Hematopoietic multipotent progenitor cell treated with erythropoietin and hydrocortisone succinate and interleukin-3 and kit ligand, for 4 days (in vitro differentiated cells): ENCODE measurements around the gene MACROD2.
A peak's percentile ranks its signal among the peaks of the same experiment; 100 is the strongest.

Source experiments
- DNase-seq: peaks from one replicate; pipeline ENCODE4 v3.0.0-alpha.2; 2015

Gene MACROD2

DNA sequence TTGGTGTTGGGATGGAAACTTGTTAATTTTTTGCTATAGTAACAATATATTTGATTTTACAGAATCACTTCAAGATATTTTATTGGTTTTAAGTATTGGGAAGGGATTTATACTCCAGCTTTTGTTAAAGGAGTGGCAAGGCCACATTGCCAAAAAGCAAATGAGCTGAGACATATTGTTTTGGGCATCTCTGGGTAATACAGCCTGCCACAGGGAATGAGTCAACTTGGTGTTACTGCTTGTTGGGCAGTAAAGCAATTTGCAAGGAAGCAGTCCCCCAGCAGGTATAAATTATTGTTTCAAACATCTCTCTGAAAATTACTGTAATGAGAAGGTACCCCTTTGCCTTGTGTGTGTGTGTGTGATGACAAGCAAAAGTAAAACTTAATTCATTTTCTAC is 1210.4 kb downstream of the MACROD2 start:
- DNase-seq: no peak

GRCh38 chr20:15209537-15209936 is 1214.2 kb downstream of the MACROD2 start:
- no peak for DNase-seq

DNA sequence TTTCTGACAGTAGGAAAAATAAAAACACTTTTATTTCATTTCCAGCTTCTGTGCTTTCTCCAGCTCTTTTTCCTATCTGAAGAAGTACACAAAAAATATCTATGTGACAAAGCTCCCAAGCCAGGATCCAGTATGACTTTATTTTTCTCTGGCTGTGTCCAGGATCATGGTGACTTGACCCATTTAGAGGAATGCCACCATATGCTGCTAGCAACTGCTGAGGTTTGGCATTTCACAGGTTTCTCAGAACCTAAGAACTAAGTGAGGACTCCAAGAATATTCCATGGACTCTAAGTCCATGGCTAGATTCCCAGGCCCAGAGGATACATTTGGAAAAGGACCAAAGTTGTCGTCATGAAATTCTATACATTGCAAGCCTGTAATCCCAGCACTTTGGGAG is 1218.7 kb downstream of the MACROD2 start:
- no peak for DNase-seq

DNA sequence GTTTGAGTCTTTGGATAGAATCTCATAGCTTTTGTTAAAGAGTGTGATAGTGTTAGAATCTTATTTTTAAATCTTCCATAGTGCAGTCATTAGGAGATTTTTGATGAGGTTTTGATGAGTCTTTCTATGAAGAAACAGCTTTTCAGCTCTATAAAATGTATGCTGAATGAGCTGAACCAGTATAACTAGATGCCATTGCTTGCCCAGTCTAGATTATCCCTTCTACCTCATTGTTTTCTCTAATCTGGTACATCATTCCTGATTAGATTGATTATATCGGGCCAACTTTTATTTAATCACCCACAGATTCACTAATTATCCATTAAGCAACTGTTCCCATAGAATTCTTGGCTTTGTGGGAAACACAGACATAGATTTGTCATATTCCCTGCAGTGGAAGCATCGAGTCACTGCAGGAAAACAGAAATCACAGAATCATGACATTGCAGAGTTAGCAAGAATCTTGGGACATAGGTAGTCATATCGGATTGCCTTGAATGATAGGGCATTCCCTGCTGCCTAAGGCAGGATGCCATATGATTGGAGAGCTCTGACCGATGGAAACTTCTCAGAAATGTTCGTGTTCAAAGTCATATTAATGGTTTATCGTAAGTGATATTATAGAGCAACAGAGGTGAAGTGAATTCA is 1224.8 kb downstream of the MACROD2 start:
- no peak for DNase-seq

DNA sequence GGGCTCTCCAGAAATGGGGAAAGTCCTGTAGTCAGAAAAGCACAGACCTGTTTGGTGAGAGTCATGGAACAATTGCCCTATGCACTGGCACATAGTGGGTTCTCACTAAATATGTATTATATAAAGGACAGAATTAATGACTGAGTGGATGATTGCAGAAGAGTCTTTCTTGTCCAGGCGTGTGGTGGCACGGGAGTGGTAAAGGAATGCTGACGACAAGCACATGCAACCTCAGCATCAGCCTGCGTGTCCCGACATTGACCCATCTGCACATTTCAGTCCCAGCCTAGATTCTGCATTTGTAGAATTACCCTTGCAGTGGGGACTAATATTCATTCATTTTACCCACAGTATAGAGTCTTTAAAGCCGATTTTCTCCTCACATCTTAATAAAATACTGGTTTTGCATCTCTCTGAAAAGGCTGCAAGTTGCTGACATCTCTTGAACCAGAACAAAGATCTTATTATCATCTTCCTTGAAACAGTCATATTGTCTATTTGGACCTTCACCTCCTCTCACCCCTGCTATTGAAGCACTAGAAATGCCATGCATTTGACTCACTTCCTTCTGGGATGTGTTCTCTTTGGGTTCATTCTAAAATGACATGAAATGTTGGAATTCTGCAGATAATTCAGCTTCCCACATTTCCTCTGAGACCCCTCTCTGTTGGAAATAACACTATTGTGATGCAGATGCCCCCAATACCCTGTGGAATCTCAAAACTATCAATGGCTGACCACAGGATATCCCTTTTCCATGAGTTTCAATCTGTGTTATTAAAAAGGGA is 1225.7 kb downstream of the MACROD2 start:
- no peak for DNase-seq

DNA sequence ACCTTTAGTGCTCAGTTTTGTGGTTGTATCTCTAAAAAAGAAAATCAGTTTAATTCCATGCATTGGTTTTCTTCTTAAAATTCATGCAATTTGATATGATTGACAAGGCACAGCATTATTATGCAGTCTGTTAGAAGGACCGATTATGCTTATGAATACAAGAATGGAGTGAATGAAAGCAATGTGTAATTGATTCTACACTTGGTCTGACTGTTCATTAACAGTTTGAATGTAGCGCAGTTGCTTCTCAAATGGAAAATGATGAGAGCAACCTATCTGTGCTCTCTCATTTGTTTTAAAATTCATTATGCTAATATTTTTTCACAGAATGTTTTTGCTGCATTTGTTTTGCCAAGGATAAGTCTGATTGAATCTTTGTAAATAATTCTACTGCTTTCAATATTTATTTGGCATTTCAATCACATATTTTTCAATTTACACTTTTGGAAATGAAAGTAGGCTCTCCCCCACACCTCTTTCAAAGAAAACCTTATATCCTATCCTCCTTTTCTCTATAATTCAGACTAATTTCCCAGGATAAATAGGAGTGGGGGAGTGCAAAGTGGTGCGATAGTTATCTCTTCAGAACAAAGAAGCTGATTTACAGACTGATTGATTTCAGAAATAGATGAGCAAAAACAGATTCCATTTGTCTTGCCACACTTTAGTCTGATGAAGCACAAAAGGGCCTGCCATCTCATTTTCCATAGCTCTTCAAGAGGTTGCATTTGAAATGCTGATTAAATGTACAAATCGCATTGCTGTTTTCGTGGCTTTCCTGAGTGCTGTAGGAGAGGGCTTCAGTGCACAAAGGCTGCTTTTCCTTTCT is 1227.4 kb downstream of the MACROD2 start:
- no peak for DNase-seq

GRCh38 chr20:15224199-15224598 is 1228.9 kb downstream of the MACROD2 start:
- DNase-seq: no peak

DNA sequence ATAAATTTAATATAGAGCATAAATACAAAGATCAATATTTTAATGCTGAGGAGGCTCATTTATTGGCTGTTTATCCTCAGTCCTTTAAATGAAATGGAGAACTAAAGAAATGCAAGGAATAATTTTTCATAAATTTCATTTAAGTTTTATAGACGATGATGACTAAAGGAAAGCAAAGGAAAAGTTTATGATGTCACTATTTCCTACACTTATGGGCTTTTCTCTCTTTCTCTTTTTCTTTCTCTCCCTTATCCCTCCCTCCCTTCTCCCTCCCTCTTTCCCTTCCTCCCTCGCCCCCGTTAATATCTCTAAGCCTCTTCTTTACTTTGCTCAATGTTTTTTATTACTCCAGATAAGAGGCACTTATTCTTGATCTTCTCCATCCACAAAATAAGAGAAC is 1231.8 kb downstream of the MACROD2 start:
- no peak for DNase-seq

DNA sequence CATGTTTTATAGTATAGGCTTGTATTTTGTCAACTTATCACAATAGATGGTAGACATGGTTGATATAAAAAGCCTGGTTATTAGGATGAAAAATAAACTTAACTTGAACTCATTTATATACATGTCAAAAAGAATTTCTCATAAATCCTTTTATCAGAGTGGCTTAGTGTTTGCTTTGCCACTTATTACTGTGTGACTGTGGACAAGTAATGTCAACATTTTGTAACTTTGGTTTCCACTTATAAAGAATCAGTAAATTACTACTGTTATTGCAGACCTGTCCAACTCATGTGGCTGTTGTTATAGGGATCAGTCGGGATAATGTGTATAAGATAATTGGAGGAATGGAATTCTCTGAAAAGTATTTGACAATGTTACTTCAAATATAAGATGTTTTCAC is 1236.9 kb downstream of the MACROD2 start:
- DNase-seq: no peak

- DNase-seq: no peak
Observed at GRCh38 chr20:15235471-15236198, 1240.3 kb downstream of the MACROD2 start.

DNA sequence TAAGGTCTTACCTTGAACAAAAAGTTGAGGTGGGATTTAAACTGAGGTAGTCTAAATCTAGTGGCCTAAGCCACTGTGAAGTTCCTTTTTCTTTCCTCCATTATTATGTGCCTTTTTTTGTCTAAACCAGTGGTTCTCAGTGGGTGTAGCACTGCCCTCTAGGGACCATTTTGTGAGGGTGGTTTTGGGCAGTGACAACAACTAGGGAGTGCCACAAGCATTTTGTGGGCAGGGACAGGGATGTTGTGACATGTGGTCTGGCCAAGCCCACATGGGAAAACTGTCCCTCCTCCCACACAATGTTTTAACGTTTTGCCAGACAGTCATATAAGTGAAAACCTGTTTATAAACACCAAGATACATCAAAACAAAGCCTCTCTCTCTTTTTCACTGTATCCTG is 1241.5 kb downstream of the MACROD2 start:
- peak; percentile 46 for DNase-seq

DNA sequence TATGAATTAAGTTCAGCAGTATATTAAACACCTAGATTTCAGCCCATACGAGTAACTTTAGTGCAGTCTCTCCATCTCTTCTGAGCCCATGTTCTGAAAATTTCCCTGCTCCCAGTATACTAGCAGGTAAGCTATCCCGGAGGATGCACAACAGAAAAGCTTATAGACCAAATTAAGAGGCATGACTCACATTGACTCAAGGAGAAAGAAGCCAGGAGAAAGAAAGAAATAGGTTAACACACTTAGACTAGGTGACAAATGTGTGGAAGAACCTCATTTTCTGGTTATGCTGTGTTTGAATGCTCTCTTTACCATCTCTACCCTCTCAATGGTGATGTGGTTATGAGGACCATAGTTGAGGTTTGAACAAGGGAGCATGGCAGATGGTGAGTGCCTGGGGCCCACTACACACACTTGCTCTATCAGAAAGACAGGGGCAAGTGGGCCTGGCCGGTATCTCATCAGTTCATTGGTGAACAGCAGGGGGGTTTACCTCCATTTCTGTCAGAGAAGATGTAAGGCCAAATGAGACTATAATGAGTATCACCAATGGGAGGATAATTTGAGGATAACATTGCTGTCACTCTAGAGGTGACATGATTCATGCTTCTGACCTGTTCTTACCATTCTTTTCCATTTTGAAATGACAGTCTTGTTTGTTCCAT is 1244.4 kb downstream of the MACROD2 start:
- DNase-seq: no peak

DNA sequence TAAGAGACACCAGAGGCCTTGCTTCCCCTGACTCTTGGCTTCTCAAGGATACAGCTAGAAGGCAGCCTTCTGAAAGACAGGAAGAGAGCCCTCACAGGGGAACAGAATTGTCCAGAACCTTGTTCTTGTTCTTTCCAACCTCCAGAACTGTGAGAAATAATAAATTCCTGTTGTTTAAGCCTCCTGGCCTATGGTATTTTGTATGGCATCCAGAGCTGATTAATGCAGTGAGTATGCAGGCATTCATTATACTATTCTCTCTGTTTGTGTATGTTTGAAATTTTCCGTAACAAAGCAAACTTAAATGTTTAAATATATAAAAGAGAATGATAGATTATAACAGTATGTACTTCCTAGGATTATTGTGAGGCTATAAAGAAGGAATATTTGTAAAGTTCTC is 1245.5 kb downstream of the MACROD2 start:
- no peak for DNase-seq

DNA sequence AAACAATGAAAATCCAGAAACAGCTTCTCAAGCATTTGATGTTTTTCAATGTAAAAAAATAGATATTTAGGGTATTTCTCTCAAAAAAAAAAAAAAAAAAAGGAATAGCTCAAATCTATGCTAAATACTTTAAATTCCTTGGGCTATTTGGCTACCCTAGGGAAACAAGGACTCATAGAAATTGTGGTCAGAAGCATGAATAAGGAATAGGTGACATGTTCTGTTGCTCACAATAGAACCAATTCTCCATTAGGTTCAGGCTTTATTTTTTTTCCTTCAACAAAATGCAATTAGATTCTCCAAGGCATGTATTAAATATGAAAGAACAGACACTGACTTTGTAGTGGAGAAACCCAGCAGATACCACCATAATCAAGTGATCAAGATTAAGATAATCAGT is 1246.4 kb downstream of the MACROD2 start:
- DNase-seq: no peak

DNA sequence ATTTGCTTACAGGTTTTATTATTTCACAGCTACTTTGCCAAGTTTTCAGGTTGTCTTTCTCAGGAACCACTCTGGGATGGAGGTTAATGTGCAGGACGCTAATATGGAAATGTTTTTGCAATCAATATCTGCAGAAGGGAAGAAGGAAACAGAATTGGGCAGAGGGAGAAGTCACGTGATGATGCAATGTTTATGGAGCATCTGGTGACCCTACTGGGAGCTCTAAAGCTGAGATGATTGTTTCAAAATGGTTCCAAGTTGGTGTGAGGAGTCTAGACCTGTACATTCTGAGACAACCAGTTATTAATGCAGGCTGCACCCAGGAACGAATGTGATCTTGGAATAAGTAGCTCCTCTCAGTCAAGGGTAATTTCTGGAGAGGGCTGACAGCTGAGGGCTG is 1247.5 kb downstream of the MACROD2 start:
- no peak for DNase-seq

DNA sequence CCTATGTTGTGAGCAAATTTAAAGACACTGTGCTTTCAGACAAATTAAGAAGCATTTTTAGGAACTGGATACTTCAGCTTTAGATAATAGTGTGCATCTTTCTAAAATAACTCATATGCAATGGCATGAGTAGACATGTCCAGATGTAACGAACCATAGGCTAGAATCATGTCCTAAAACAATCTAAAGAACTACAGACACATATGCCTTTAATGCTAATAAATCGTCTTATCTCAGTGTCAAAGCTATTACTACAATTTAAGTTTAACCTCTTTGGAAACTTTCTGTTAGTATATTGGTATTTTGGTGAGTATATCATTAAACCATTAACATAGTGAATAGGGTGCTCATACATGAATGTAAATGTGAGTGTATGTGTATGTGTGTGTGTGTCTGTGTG is 1250.6 kb downstream of the MACROD2 start:
- no peak for DNase-seq

DNA sequence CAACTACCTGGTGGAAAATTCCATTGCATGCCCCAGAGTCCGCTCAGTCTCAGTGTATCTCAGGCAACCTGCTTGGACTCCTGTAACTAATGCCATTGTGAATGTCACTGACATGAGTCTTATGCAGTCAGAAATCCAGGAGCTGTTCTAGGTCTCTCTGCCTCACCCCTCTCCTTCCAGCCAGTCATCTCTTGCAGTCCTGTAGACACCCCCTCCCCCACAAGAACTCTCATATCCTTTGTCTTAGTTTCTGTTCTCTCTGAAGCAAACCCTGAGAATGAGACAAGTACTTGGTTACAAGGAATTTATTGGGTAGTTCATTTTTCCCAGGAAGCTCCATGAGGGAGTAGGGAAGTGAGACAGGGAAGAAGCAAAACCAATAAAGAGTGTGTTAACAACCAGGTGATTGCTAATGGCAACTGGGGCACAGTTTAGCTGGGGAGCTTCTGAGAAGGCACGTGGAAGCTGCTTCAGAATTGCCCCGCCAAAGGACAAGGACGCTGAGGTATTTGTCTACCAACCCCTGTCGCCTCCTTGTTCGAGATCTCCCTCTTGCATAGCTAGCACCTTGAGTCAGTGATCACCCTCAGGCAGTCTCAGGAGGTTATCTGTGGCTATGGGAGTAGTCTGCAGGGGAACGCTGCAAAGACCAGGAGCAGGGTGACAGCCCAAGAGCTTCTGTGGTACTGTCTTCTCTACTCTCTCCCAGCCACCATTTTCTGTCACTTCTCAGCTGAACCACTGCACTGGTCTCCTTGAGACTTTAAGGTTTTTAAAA is 1253.5 kb downstream of the MACROD2 start:
- DNase-seq: no peak

- DNase-seq: no peak
Observed at GRCh38 chr20:15251171-15251570, 1255.9 kb downstream of the MACROD2 start.

GRCh38 chr20:15252304-15252703 is 1257.0 kb downstream of the MACROD2 start:
- no peak for DNase-seq

GRCh38 chr20:15253431-15253830 is 1258.1 kb downstream of the MACROD2 start:
- no peak for DNase-seq

- no peak for DNase-seq
Observed at GRCh38 chr20:15256676-15257568, 1261.6 kb downstream of the MACROD2 start.
